A549 (cell line): ENCODE measurements around the gene PPFIA4. TPM values are rescaled to one million over a fixed set of nuclear protein-coding genes. Genes with fewer than 3 reads are reported as not detected.

Experiments
- ATAC-seq, 2 experiments: fragments of 200-7000 bp in 1 of 2; fragments of >200 bp in 1 of 2; cut with Nextera tagmentation in 1 of 2; cut with Tn5 transposase in 1 of 2; 3 replicates each; pipeline versions ENCODE4 v1.8.0 to v1.9.1; 2018 to 2020; ENCODE audit warnings: mild to moderate bottlenecking in 1 of 2, moderate library complexity in 1 of 2
- CTCF ChIA-PET: fragments of 300-600 bp; sonication (Branson Sonifier 250); formaldehyde crosslinking; extraction: SDS; loops from one replicate; lab custom pipeline; 2021; ENCODE audit warnings: antibody characterized with exemption, inconsistent platforms; lab: Yijun Ruan, JAX
- POLR2A ChIA-PET: fragments of 350-600 bp; formaldehyde crosslinking; extraction: SDS; loops from one replicate; lab custom pipeline; 2021; ENCODE audit warnings: antibody characterized with exemption, inconsistent platforms; lab: Yijun Ruan, JAX
- DNase-seq, 2 experiments: peaks; one replicate each; pipeline versions ENCODE4 v3.0.0 to v3.0.0-alpha.2; 2011 to 2016; ENCODE audit warnings: low read depth in 1 of 2, low spot score in 1 of 2
- FAIRE-seq: peaks from 2 replicates; lab custom pipeline; 2011; peaks lifted over from hg19 to GRCh38; lab: Jason Lieb, UNC
- H3K27ac ChIP-seq, 2 experiments: fragments of >200 bp; sonication (Bioruptor Twin); formaldehyde crosslinking; 3 replicates each; pipeline ENCODE4 v1.5.1; 2016 to 2017
- H3K4me1 ChIP-seq: fragments of >200 bp; sonication (Bioruptor Twin); formaldehyde crosslinking; 3 replicates; pipeline ENCODE4 v1.6.1; 2016
- H3K4me2 ChIP-seq: fragments of >200 bp; sonication (Bioruptor Twin); formaldehyde crosslinking; 3 replicates; pipeline ENCODE4 v1.6.1; 2016
- H3K4me3 ChIP-seq: fragments of >200 bp; sonication (Bioruptor Twin); formaldehyde crosslinking; 3 replicates; pipeline ENCODE4 v1.5.1; 2016
- H3K9me3 ChIP-seq: fragments of >200 bp; sonication (Bioruptor Twin); formaldehyde crosslinking; 3 replicates; pipeline ENCODE4 v1.6.1; 2016
- ATOH8 ChIP-seq: fragments of 250-450 bp; sonication (Bioruptor Pico); IDR thresholded peaks from 2 replicates; pipeline ENCODE4 v1.5.0; 2020; ENCODE audit warnings: low read depth, mild to moderate bottlenecking, moderate library complexity
- CBX2 ChIP-seq: fragments of 200-600 bp; sonication (generic); IDR thresholded peaks from 2 replicates; pipeline ENCODE4 v1.6.1; 2016; ENCODE audit warnings: low read depth, mild to moderate bottlenecking, borderline replicate concordance
- CEBPB ChIP-seq, 2 experiments: fragments of >200 bp in 1 of 2; sonication (Bioruptor Twin) in 1 of 2; formaldehyde crosslinking in 1 of 2; IDR thresholded peaks; 2 replicates each; pipeline ENCODE4 v1.6.1; 2012 to 2016
- EHMT2 ChIP-seq: fragments of 200-600 bp; sonication (generic); IDR thresholded peaks from 2 replicates; pipeline ENCODE4 v1.6.1; 2016; ENCODE audit warnings: antibody characterized with exemption, low read depth, mild to moderate bottlenecking, moderate library complexity
- ELK1 ChIP-seq: fragments of 150-350 bp; IDR thresholded peaks from 2 replicates; pipeline ENCODE4 v1.6.1; 2014; ENCODE audit warnings: low read depth, mild to moderate bottlenecking, low read length
- HDAC2 ChIP-seq: fragments of 200-600 bp; sonication (generic); IDR thresholded peaks from 2 replicates; pipeline ENCODE4 v1.6.1; 2016
- HEYL ChIP-seq: fragments of 250-450 bp; sonication (Bioruptor Pico); IDR thresholded peaks from 2 replicates; pipeline ENCODE4 v1.8.0; 2021; ENCODE audit warnings: mild to moderate bottlenecking, moderate library complexity
- HOXB13 ChIP-seq: fragments of 250-450 bp; sonication (Bioruptor Pico); IDR thresholded peaks from 2 replicates; pipeline ENCODE4 v1.5.0; 2020; ENCODE audit warnings: low read depth, mild to moderate bottlenecking, moderate library complexity
- JUN ChIP-seq, 2 experiments: fragments of >200 bp; sonication (Bioruptor Twin); formaldehyde crosslinking; IDR thresholded peaks; 2 replicates in 1 of 2; 3 replicates in 1 of 2; pipeline ENCODE4 v1.6.1; 2016 to 2017
- JUNB ChIP-seq: fragments of >200 bp; sonication (Bioruptor Twin); formaldehyde crosslinking; IDR thresholded peaks from 2 replicates; pipeline ENCODE4 v1.6.1; 2016
- KDM5A ChIP-seq: fragments of 200-600 bp; sonication (generic); IDR thresholded peaks from 2 replicates; pipeline ENCODE4 v1.6.1; 2016; ENCODE audit warnings: antibody characterized with exemption, mild to moderate bottlenecking
- MAFK ChIP-seq: fragments of 450-650 bp; IDR thresholded peaks from 2 replicates; pipeline ENCODE4 v1.6.1; 2014; ENCODE audit not compliant: partially characterized antibody
- MAZ ChIP-seq: fragments of 150-350 bp; IDR thresholded peaks from 2 replicates; pipeline ENCODE4 v1.6.1; 2014; ENCODE audit warnings: antibody characterized with exemption, low read depth, low read length, borderline replicate concordance
- MYC ChIP-seq: IDR thresholded peaks from 2 replicates; pipeline ENCODE4 v1.6.1; 2012; ENCODE audit warnings: mild to moderate bottlenecking, inconsistent platforms, low read length, improper control_type of control experiment, borderline replicate concordance
- PBX3 ChIP-seq: IDR thresholded peaks from 2 replicates; pipeline ENCODE4 v1.6.1; 2012
- POLR2AphosphoS2 ChIP-seq: conservative IDR thresholded peaks from 2 replicates; pipeline ENCODE4 v1.6.1; 2012; ENCODE audit warnings: low read length, improper control_type of control experiment, inconsistent platforms
- RAD21 ChIP-seq, 2 experiments: fragments of >200 bp in 1 of 2; sonication (Bioruptor Twin) in 1 of 2; formaldehyde crosslinking in 1 of 2; IDR thresholded peaks in 1 of 2; conservative IDR thresholded peaks in 1 of 2; 2 replicates in 1 of 2; 3 replicates in 1 of 2; pipeline ENCODE4 v1.6.1; 2012 to 2018; ENCODE audit warnings: inconsistent platforms in 1 of 2
- RARB ChIP-seq: fragments of 250-450 bp; sonication (Bioruptor Pico); IDR thresholded peaks from 2 replicates; pipeline ENCODE4 v1.8.0; 2021; ENCODE audit warnings: mild to moderate bottlenecking, moderate library complexity
- REST ChIP-seq: fragments of 200-600 bp; sonication (generic); IDR thresholded peaks from 2 replicates; pipeline ENCODE4 v1.6.1; 2016; ENCODE audit warnings: antibody characterized with exemption, mild to moderate bottlenecking, moderate library complexity
- SREBF2 ChIP-seq: fragments of 450-650 bp; IDR thresholded peaks from 2 replicates; pipeline ENCODE4 v1.6.1; 2014; ENCODE audit warnings: mild to moderate bottlenecking, moderate library complexity
- ZC3H11A ChIP-seq: fragments of 450-650 bp; IDR thresholded peaks from 2 replicates; pipeline ENCODE4 v1.6.1; 2014; ENCODE audit warnings: antibody characterized with exemption, mild to moderate bottlenecking
- ZSCAN20 ChIP-seq: fragments of 250-450 bp; sonication (Bioruptor Pico); IDR thresholded peaks from 2 replicates; pipeline ENCODE4 v1.8.0; 2022; ENCODE audit warnings: mild to moderate bottlenecking, moderate library complexity
- WGBS: methylation state at CpG from one replicate; pipeline ENCODE4 v1.1.6; 2017; ENCODE audit errors: missing lambda C conversion rate; 5-methylcytosine and 5-hydroxymethylcytosine counted together
- polyA plus RNA-seq, 4 experiments: library from polyadenylated mRNA; depleted of rRNA in 3 of 4; stranded (reverse); fragments of >200 nt; fragmentation: RNase III in 1 of 4; extraction: RNeasy Plus Mini Kit Qiagen cat#74134 plus additional on column Dnase treatment in 1 of 4; gene quantifications; 2 replicates in 3 of 4; 3 replicates in 1 of 4; pipeline ENCODE4 v1.2.3, GENCODE V29; 2011 to 2017

PPFIA4 gene
- polyA plus RNA-seq, 2 of the 4 experiments (the other 2 are of a cell fraction), result 0.47 to 0.63 TPM

- DNase-seq, result no peak
- CTCF ChIA-PET, result interaction anchor here (0.9 to 3.0 kb wide), 4 partner anchors 13 to 116 kb away, joined by 3 to 14 read pairs (median 3); no protein-coding TSS in a partner anchor
- TF ChIP-seq ATOH8 (CRISPR knock-in tag) (no peak), RARB (no peak), HEYL (CRISPR knock-in tag) (no peak)
- no peaks in the 10 kb centered on the region for H3K4me1 ChIP-seq
- no peak for FAIRE-seq
- no peak for ATAC-seq
- H3K4me3 ChIP-seq, result no peak overlapping the region
- H3K4me2 ChIP-seq, result no peak overlapping the region
- peaks cover 6% of the 10 kb centered on the region; the same call in 2 of the 3 replicates for H3K9me3 ChIP-seq
- POLR2A ChIA-PET, result no interaction called here
- H3K27ac ChIP-seq, result no peak overlapping the region
Measured at GRCh38 chr1:203100516-203100869, 74.2 kb downstream of the PPFIA4 start.

- FAIRE-seq (no peak), DNase-seq (no peak), ATAC-seq (no peak)
- H3K4me2 ChIP-seq, result no peak overlapping the region
- H3K27ac ChIP-seq, result no peak overlapping the region
- WGBS, result 50% methylated on average over 4 of the region's 6 CpGs
- peaks cover 13% of the 10 kb centered on the region; the same call in 2 of the 3 replicates for H3K9me3 ChIP-seq
- no peaks in the 10 kb centered on the region for H3K4me1 ChIP-seq
- ChIA-PET POLR2A (no interaction called here), CTCF (interaction anchor here (0.8 to 2.4 kb wide), 7 partner anchors 9 to 165 kb away, joined by 3 to 10 read pairs (median 3); no protein-coding TSS in a partner anchor)
- TF ChIP-seq MAZ, result no peak
- no peak for TF ChIP-seq ELK1
- TF ChIP-seq CEBPB (IDR thresholded peaks at IDR 0.05), result no peak
- no peak for TF ChIP-seq ZSCAN20 (CRISPR knock-in tag)
- no peak for TF ChIP-seq RAD21 (conservative IDR thresholded peaks at IDR 0.05 in 1 of 2, IDR thresholded peaks at IDR 0.05 in 1 of 2)
- TF ChIP-seq POLR2AphosphoS2, result no peak
- TF ChIP-seq PBX3, result no peak
- no peak for TF ChIP-seq HEYL (CRISPR knock-in tag)
- TF ChIP-seq MAFK, result no peak
- TF ChIP-seq MYC, result no peak
- TF ChIP-seq KDM5A, result no peak
- no peak for TF ChIP-seq JUNB
- no peak overlapping the region for H3K4me3 ChIP-seq
Measured at GRCh38 chr1:203101813-203102634, 75.7 kb downstream of the PPFIA4 start.

GRCh38 chr1:203103216-203103615 is 76.9 kb downstream of the PPFIA4 start:
- no peak overlapping the region for H3K27ac ChIP-seq
- ATAC-seq (no peak), DNase-seq (no peak), FAIRE-seq (no peak)
- 63% methylated on average over 4 of the region's 4 CpGs for WGBS
- POLR2A ChIA-PET, result no interaction called here
- no peaks in the 10 kb centered on the region for H3K4me1 ChIP-seq
- H3K4me2 ChIP-seq, result no peak overlapping the region
- CTCF ChIA-PET, result interaction anchor here (0.7 to 2.4 kb wide), 11 partner anchors 8 to 166 kb away, joined by 3 to 10 read pairs (median 4); no protein-coding TSS in a partner anchor
- H3K4me3 ChIP-seq, result no peak overlapping the region
- peaks cover 13% of the 10 kb centered on the region; the same call in 1 of the 3 replicates for H3K9me3 ChIP-seq
- TF ChIP-seq SREBF2 (no peak), ZC3H11A (no peak), POLR2AphosphoS2 (no peak), ELK1 (no peak), JUN (IDR thresholded peaks at IDR 0.05) (no peak), CBX2 (no peak), HOXB13 (CRISPR knock-in tag) (no peak), REST (no peak), EHMT2 (no peak), HDAC2 (no peak), PBX3 (no peak)
